ENCODE results near the gene CELF1. TPM values are rescaled to one million over a fixed set of nuclear protein-coding genes. Genes with fewer than 3 reads are reported as not detected.

Gene CELF1
- total RNA-seq, 2 experiments from 2014 or later: 103 to 111 TPM

DNA sequence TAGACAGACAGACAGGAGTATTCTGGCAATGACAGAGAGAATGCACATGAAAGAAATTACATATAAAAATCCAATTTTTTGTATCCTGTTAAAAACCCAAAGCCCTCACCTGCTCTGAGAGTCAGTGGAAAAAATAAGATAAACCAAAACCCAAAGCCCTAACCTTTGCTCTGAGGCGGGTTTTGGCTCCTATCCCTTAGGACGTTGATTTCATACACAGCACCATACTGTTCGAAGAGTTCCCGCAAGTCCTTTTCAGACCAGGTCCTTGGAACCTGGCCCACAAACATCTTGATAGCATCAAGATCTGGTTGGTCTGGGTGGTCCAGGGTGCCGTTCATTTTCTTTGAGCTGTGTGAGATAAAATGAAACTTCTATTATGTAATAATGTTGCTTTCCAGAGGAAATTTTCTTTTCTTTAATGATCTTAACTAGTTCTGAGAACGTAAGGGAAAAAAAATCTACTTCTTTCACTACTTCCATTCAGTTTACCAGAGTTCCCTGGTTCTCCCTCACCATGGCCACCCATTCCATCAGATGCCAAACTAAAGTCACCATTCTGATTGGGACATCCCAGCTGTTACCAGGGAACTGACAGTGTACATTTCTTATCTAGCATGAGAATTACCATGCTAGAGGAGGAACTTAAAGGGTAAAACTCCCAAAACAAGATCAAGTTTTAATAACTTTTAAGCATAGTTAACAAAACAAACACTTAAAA is 64.1 kb downstream of the CELF1 start:
- DNase-seq: no peak
- Histone ChIP-seq H3K36me3 (ENCODE audit: insufficient read depth, low read length) (peaks cover 64% of the 10 kb centered on the region), H3K27me3 (ENCODE audit: control insufficient read depth in 1 of 2, insufficient read depth in 2 of 2, low read length in 2 of 2) (no peaks in the 10 kb centered on the region), H3K4me1 (ENCODE audit: insufficient read depth, low read length) (peaks cover 2% of the 10 kb centered on the region), H3K9me3 (ENCODE audit: control insufficient read depth in 1 of 2, insufficient read depth in 1 of 2, low read length in 2 of 2) (no peaks in the 10 kb centered on the region), H3K27ac (ENCODE audit: low read depth in 1 of 2, low read length in 2 of 2) (no peak overlapping the region), H3K4me3 (ENCODE audit: low read length) (no peak overlapping the region)
- no peaks in the 10 kb centered on the region for H3K27me3 Mint-ChIP-seq
- H3K4me3 Mint-ChIP-seq: no peak overlapping the region
- H3K27ac Mint-ChIP-seq: peak overlapping the region; percentile 55
- POLR2A ChIA-PET: no interaction called here
- CTCF ChIA-PET: no interaction called here
- no peak for ATAC-seq (ENCODE audit: poor library complexity)
- peaks cover 81% of the 10 kb centered on the region for H3K36me3 Mint-ChIP-seq (ENCODE audit: low read depth)
- TF ChIP-seq, protein P1, sequence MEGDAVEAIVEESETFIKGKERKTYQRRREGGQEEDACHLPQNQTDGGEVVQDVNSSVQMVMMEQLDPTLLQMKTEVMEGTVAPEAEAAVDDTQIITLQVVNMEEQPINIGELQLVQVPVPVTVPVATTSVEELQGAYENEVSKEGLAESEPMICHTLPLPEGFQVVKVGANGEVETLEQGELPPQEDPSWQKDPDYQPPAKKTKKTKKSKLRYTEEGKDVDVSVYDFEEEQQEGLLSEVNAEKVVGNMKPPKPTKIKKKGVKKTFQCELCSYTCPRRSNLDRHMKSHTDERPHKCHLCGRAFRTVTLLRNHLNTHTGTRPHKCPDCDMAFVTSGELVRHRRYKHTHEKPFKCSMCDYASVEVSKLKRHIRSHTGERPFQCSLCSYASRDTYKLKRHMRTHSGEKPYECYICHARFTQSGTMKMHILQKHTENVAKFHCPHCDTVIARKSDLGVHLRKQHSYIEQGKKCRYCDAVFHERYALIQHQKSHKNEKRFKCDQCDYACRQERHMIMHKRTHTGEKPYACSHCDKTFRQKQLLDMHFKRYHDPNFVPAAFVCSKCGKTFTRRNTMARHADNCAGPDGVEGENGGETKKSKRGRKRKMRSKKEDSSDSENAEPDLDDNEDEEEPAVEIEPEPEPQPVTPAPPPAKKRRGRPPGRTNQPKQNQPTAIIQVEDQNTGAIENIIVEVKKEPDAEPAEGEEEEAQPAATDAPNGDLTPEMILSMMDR (IDR thresholded peaks at IDR 0.05): no peak
- peaks cover 10% of the 10 kb centered on the region for H3K4me1 Mint-ChIP-seq (ENCODE audit: low read depth)
- H3K9me3 Mint-ChIP-seq: no peaks in the 10 kb centered on the region
- intact Hi-C loops (cut with DNase I, micrococcal nuclease): no loop called here

DNA sequence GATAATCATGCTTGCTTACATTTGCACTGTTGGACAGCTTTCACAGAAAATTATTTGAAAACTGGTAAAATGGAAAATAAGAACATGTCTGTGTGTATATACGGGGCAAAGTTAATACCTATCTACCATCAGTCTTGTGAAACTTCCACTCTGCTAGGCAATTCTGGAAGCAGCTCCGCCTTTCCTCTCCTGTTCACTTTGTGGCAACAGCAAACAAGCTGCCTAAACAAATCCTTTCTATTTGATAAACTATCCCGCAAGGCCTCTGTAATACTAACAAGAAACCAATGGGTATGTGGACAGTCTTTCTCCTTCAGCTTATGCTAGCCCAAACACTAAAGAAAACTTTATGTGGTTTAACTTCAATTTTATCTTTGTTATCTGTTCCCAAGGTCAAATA is 64.8 kb downstream of the CELF1 start:
- DNase-seq (no peak), ATAC-seq (ENCODE audit: poor library complexity) (no peak)
- no peaks in the 10 kb centered on the region for H3K9me3 Mint-ChIP-seq
- ChIA-PET POLR2A (interaction anchor here (0.6 kb wide), 1 partner anchor 32 kb away, joined by 4 read pairs; no protein-coding TSS in a partner anchor), CTCF (interaction anchor here (2.2 kb wide), 1 partner anchor 10 kb away, joined by 4 read pairs; no protein-coding TSS in a partner anchor)
- no peak overlapping the region for H3K4me3 Mint-ChIP-seq
- peaks cover 67% of the 10 kb centered on the region for H3K36me3 ChIP-seq (ENCODE audit: insufficient read depth, low read length)
- H3K27ac Mint-ChIP-seq: peak overlapping the region; percentile 21
- no peaks in the 10 kb centered on the region for H3K27me3 ChIP-seq (ENCODE audit: control insufficient read depth in 1 of 2, insufficient read depth in 2 of 2, low read length in 2 of 2)
- H3K4me1 ChIP-seq (ENCODE audit: insufficient read depth, low read length): peaks cover 2% of the 10 kb centered on the region
- H3K27ac ChIP-seq (ENCODE audit: low read depth in 1 of 2, low read length in 2 of 2): no peak overlapping the region
- TF ChIP-seq, protein P1 (IDR thresholded peaks at IDR 0.05): no peak
- H3K9me3 ChIP-seq (ENCODE audit: control insufficient read depth in 1 of 2, insufficient read depth in 1 of 2, low read length in 2 of 2): no peaks in the 10 kb centered on the region
- H3K4me3 ChIP-seq (ENCODE audit: low read length): no peak overlapping the region
- H3K27me3 Mint-ChIP-seq: no peaks in the 10 kb centered on the region
- H3K36me3 Mint-ChIP-seq (ENCODE audit: low read depth): peaks cover 81% of the 10 kb centered on the region
- intact Hi-C loops (cut with DNase I, micrococcal nuclease): no loop called here
- peaks cover 5% of the 10 kb centered on the region for H3K4me1 Mint-ChIP-seq (ENCODE audit: low read depth)

DNA sequence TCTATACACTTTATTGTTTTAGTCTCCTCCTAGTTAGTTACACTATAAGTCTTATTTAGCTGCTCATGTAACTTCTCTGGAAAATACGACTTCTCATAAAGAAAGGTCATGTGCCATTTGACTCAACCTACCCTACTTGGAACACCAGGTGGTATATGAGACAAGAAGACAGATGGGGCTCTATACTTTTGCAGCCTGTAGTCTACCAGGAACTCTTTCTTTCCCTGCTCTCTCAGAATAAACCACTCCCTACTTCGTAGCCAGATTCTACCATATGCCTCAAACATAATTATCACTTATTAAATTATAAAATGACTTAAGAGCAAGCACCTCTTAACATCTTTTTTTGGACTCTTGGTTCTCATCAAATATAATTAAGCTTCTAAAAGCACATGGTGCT is 65.5 kb downstream of the CELF1 start:
- H3K4me3 ChIP-seq (ENCODE audit: low read length): no peak overlapping the region
- ATAC-seq (ENCODE audit: poor library complexity) (no peak), DNase-seq (no peak)
- Mint-ChIP-seq H3K4me1 (ENCODE audit: low read depth) (no peaks in the 10 kb centered on the region), H3K27ac (peak overlapping the region; percentile 21), H3K4me3 (no peak overlapping the region), H3K27me3 (no peaks in the 10 kb centered on the region), H3K9me3 (no peaks in the 10 kb centered on the region), H3K36me3 (ENCODE audit: low read depth) (peaks cover 81% of the 10 kb centered on the region)
- H3K9me3 ChIP-seq (ENCODE audit: control insufficient read depth in 1 of 2, insufficient read depth in 1 of 2, low read length in 2 of 2): no peaks in the 10 kb centered on the region
- intact Hi-C loops (cut with DNase I, micrococcal nuclease): no loop called here
- H3K27ac ChIP-seq (ENCODE audit: low read depth in 1 of 2, low read length in 2 of 2): no peak overlapping the region
- peaks cover 67% of the 10 kb centered on the region for H3K36me3 ChIP-seq (ENCODE audit: insufficient read depth, low read length)
- H3K4me1 ChIP-seq (ENCODE audit: insufficient read depth, low read length): peaks cover 2% of the 10 kb centered on the region
- TF ChIP-seq, protein P1 (IDR thresholded peaks at IDR 0.05): no peak
- ChIA-PET POLR2A (interaction anchor here (0.6 kb wide), 1 partner anchor 33 kb away, joined by 4 read pairs; no protein-coding TSS in a partner anchor), CTCF (interaction anchor here (2.2 kb wide), 1 partner anchor 9 kb away, joined by 4 read pairs; no protein-coding TSS in a partner anchor)
- H3K27me3 ChIP-seq (ENCODE audit: control insufficient read depth in 1 of 2, insufficient read depth in 2 of 2, low read length in 2 of 2): no peaks in the 10 kb centered on the region
